GM12872 (cell line): ENCODE measurements around the gene ALDH3A1.

Source experiments
- TF ChIP-seq, protein P1 (sequence below): IDR thresholded peaks from 3 replicates; pipeline ENCODE4 v1.5.1; 2011; ENCODE audit warnings: low read depth, mild to moderate bottlenecking, low read length, moderate library complexity; ENCODE audit not compliant: insufficient read depth

Gene ALDH3A1

DNA sequence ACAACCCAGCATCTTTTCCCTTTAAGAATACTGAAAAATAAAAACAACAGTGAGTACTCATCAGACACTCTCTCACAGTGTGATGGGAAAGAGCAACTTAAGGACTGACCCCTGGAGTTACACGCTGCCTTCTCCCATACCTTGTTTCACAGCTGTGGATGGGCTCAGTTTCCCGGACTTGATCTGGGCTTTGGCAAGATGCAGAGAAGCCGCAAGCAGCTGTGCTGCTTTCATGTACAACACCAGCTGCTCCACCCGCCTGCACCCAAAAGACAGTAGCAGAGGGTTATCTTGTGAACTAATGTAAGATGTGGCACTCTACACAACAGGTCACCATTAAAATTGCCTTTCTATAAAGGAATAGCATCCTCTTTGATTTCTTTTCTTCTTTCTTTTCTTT lies 32.7 kb upstream of the ALDH3A1 start:
- TF ChIP-seq, protein P1, sequence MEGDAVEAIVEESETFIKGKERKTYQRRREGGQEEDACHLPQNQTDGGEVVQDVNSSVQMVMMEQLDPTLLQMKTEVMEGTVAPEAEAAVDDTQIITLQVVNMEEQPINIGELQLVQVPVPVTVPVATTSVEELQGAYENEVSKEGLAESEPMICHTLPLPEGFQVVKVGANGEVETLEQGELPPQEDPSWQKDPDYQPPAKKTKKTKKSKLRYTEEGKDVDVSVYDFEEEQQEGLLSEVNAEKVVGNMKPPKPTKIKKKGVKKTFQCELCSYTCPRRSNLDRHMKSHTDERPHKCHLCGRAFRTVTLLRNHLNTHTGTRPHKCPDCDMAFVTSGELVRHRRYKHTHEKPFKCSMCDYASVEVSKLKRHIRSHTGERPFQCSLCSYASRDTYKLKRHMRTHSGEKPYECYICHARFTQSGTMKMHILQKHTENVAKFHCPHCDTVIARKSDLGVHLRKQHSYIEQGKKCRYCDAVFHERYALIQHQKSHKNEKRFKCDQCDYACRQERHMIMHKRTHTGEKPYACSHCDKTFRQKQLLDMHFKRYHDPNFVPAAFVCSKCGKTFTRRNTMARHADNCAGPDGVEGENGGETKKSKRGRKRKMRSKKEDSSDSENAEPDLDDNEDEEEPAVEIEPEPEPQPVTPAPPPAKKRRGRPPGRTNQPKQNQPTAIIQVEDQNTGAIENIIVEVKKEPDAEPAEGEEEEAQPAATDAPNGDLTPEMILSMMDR, result no peak

DNA sequence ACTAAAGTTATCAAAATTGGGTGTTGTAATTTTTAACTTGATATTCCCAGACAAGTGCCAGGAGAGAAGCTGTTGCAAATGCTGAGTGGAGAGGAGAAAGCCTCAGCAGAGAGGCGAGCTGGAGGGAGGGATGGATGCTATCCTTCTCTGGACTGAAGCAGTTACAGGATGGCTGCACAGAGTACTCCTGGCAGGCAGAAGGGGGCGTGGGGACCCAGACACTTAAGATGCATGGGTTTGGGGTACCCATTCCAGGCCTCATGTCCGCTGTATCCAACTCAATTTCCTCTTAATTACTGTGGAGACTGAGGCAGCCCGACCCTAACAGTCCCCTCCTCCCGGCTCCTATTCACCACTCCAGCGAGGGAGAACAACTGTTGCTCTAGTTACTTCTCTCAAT lies 25.4 kb upstream of the ALDH3A1 start:
- TF ChIP-seq, protein P1, result no peak

- TF ChIP-seq, protein P1, result no peak
Measured at GRCh38 chr17:19771971-19772630, 24.0 kb upstream of the ALDH3A1 start.

DNA sequence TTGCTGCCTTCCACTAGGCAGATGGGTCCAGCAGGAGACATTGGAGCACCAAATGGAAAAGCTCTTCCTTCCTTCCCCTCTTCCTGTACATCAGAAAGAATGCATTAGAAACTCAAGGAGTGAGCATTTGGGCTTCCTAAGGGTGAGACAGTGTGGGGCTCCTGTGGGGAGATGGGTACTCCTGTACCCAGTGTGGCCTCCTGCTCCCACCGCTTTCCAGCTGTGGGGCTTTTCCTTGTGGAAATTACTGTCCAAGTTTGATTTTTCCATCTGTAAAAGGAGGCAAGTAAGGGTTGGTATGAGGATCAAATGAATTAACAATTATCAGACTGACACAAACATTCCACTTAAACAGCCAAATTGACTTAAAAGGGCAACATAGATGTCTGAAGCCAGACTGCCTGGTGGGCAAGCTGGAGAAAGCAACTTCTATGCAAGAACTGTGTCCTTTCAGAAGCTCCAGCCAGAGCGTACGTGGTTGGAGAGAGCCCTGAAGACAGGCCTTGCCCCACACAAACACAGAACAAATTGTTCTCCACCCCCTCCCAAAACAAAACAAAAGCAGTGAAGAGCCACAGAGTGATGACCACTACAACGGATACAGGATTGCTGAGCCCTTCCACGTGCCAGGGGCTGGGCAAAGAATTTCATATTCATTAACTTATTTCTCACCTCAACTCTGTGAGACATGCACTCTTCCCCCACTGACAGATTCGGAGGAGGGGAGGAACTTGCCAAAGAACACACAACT lies 23.1 kb upstream of the ALDH3A1 start:
- TF ChIP-seq, protein P1, result no peak

- TF ChIP-seq, protein P1, result no peak
Measured at GRCh38 chr17:19769946-19770652, 22.0 kb upstream of the ALDH3A1 start.

DNA sequence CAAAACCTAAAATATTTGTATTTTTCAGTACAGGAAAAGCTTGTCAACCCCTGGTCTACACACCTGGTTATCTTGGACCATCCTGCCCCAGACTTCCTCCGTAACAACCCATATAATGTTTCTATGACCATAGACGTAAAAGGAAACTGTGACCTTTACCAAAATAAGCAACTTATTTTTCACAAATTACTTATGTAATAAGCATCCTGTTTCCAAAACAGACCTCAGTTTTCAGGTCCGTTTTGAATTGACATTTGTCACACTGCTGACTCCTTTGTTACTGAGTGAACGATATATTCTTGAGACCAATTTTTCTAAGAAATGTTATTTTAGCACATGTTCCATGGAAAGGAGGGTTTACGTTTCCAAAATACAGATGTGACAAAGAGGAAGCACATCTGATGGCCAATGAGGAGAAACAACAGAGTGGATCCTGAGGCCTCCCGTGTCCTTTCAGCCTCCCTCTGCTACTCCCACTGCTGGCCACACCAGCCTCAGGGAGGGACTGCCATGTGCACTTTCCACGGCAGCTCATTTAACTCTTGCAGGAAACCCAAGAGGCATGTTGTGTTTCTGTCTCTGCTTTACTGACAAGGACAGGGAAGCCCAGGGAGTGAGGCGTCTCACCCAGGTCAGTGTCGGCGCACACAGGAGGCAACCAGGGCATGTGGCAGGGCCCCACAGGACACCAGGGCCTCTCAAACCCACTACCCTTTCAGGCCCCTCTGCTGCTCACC lies 20.1 kb upstream of the ALDH3A1 start:
- TF ChIP-seq, protein P1, result no peak
